GM12873 (cell line): Measurements from ENCODE around the gene EGFR.

Experiments
- CTCF ChIP-seq: IDR thresholded peaks from 2 replicates; pipeline ENCODE4 v1.5.1; 2012; ENCODE audit warnings: low read depth, mild to moderate bottlenecking, moderate library complexity, low read length, control low read depth; ENCODE audit not compliant: insufficient read depth; ENCODE audit errors: missing control alignments

Gene EGFR

DNA sequence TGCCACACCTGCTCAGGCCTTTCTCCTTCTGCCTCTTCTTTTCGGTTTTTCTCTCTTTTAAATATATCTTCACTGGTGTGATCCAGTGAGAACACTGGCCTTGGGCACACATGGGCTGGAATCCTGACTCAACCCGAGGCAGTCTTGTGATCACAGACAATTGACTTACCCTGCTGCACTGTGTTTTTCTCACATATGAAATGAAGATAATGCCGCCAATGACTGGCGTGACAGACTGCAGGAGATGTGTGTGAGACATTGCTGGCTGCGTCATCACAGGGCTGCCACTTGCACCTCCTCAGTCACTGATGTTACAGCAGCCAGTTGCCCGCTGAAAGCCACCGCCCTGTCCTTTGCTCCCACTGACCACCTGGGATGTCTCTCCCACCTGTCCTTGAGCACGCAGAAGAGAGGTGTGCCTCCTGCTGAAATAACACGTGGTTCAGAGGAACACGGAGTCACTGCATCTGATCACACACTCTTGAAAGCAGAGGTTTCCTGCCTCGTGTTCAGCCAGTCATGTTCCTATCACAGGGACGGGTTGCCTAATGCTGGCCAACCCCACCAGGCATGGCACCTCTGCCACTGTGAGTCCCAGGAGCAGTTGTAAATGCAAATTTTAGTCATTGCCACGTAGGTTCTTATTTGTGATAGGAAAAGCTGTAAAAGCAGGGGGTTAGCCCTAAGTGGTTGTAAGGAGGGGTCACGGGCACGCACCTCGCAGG lies 221.8 kb downstream of the EGFR start:
- no peak for TF ChIP-seq CTCF

GRCh38 chr7:55241958-55242357 lies 223.1 kb downstream of the EGFR start:
- TF ChIP-seq CTCF: no peak

GRCh38 chr7:55242613-55243012 lies 223.8 kb downstream of the EGFR start:
- no peak for TF ChIP-seq CTCF

- TF ChIP-seq CTCF: no peak
Measured at GRCh38 chr7:55244006-55244745, 225.4 kb downstream of the EGFR start.

GRCh38 chr7:55245271-55245723 lies 226.5 kb downstream of the EGFR start:
- no peak for TF ChIP-seq CTCF

DNA sequence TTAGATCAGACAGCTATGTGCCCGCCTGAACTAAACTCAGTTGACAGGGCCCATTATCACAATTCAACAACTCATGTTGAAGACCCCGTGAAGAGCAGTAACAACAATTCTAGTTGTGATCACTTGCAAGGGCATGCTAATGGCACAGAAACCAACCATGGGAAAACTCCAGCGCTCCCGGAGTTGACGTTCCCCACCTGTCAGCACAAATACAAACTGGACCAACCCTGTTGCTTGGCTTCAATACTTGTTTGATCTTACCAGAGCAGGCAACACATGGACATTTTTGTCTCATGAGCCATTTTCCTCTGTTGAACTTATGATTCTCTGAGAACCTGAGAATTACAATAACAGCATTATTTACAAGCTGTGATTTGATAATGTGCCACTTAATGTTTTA lies 227.4 kb downstream of the EGFR start:
- no peak for TF ChIP-seq CTCF

- TF ChIP-seq CTCF: no peak
Measured at GRCh38 chr7:55247428-55247827, 228.6 kb downstream of the EGFR start.
